Naive thymus-derived CD4-positive, alpha-beta T cell (primary cell): ENCODE results near the gene RIPK1. TPM values are rescaled to one million over a fixed set of nuclear protein-coding genes. Genes with fewer than 3 reads are reported as not detected.
A peak's percentile ranks its signal among the peaks of the same experiment; 100 is the strongest.
"Not testable (repeated sequence)": the region's sequence is repeated elsewhere in the genome, so short reads cannot be mapped to it uniquely, and the experiment has no call there.

Experiments
- ATAC-seq: fragments of 150-1000 bp; cut with Tn5 transposase; 2 replicates; pipeline ENCODE4 v1.10.0; 2021; ENCODE audit warnings: mild to moderate bottlenecking, moderate library complexity
- CTCF ChIA-PET: fragments of 350-600 bp; sonication (Branson Sonifier 250); formaldehyde crosslinking; loops from one replicate; lab custom pipeline; 2021; ENCODE audit warnings: antibody characterized with exemption; lab: Charles Lee
- POLR2A ChIA-PET: fragments of 350-600 bp; sonication (Branson Sonifier 250); formaldehyde crosslinking; loops from one replicate; lab custom pipeline; 2021; ENCODE audit warnings: antibody characterized with exemption, inconsistent platforms; lab: Charles Lee
- DNase-seq, 9 donors: peaks; one replicate each; pipeline versions ENCODE4 v3.0.0 to v3.0.0-alpha.2; 2020 to 2022; ENCODE audit warnings: mixed read lengths in 1 of 9
- H3K27ac ChIP-seq: one replicate; pipeline ENCODE4 v1.7.0; 2013; ENCODE audit warnings: mild to moderate bottlenecking, low read depth, low read length, moderate library complexity
- H3K27me3 ChIP-seq, 2 donors: one replicate each; pipeline ENCODE4 v1.7.0; 2013; ENCODE audit warnings: low read length in 2 of 2, mild to moderate bottlenecking in 2 of 2, moderate library complexity in 2 of 2; ENCODE audit not compliant: control insufficient read depth in 2 of 2, insufficient read depth in 2 of 2
- H3K36me3 ChIP-seq, 3 experiments: 1 replicate in 2 of 3; 2 replicates in 1 of 3; pipeline ENCODE4 v1.7.0; 2013; ENCODE audit warnings: low read length in 3 of 3, mild to moderate bottlenecking in 3 of 3, moderate library complexity in 1 of 3; ENCODE audit not compliant: insufficient read depth in 3 of 3, control insufficient read depth in 2 of 3
- H3K4me1 ChIP-seq, 2 donors: one replicate each; pipeline ENCODE4 v1.7.0; 2013; ENCODE audit warnings: low read length in 2 of 2, mild to moderate bottlenecking in 2 of 2, moderate library complexity in 1 of 2; ENCODE audit not compliant: control insufficient read depth in 2 of 2, insufficient read depth in 2 of 2
- H3K4me3 ChIP-seq: 2 replicates; pipeline ENCODE4 v1.7.0; 2013; ENCODE audit warnings: mild to moderate bottlenecking, low read length
- H3K9me3 ChIP-seq, 3 experiments: 1 replicate in 2 of 3; 2 replicates in 1 of 3; pipeline ENCODE4 v1.7.0; 2013; ENCODE audit warnings: low read length in 3 of 3; ENCODE audit not compliant: control insufficient read depth in 2 of 3
- H3K27ac Mint-ChIP-seq, 9 donors: one replicate each; pipeline ENCODE4 v1.8.0; 2020 to 2022; ENCODE audit warnings: mixed read lengths in 9 of 9, mild to moderate bottlenecking in 8 of 9, moderate library complexity in 5 of 9, inconsistent platforms in 2 of 9
- H3K27me3 Mint-ChIP-seq, 5 donors: one replicate each; pipeline ENCODE4 v1.8.0; 2021 to 2022; ENCODE audit warnings: mixed read lengths in 5 of 5, mild to moderate bottlenecking in 1 of 5
- H3K36me3 Mint-ChIP-seq, 5 donors: one replicate each; pipeline ENCODE4 v1.8.0; 2020 to 2022; ENCODE audit warnings: mixed read lengths in 5 of 5, mild to moderate bottlenecking in 3 of 5, inconsistent platforms in 1 of 5
- H3K4me1 Mint-ChIP-seq, 7 donors: one replicate each; pipeline ENCODE4 v1.8.0; 2020 to 2022; ENCODE audit warnings: mixed read lengths in 7 of 7, mild to moderate bottlenecking in 3 of 7, inconsistent platforms in 1 of 7
- H3K4me3 Mint-ChIP-seq, 10 donors: one replicate each; pipeline ENCODE4 v1.8.0; 2020 to 2022; ENCODE audit warnings: mild to moderate bottlenecking in 10 of 10, mixed read lengths in 10 of 10, moderate library complexity in 6 of 10, inconsistent platforms in 2 of 10
- H3K9me3 Mint-ChIP-seq, 11 donors: one replicate each; pipeline ENCODE4 v1.8.0; 2020 to 2022; ENCODE audit warnings: mixed read lengths in 11 of 11, mild to moderate bottlenecking in 4 of 11, inconsistent platforms in 1 of 11, moderate library complexity in 1 of 11
- intact Hi-C, 2 donors: fragments of 100-400 bp; cut with micrococcal nuclease; formaldehyde crosslinking; loops; one replicate each; pipeline ENCODE4 v1.15.1; 2023
- polyA plus RNA-seq, 2 donors: library from polyadenylated mRNA; unstranded; fragments of 300-500 nt; fragmentation: Illumina TruSeq; gene quantifications; one replicate each; pipeline ENCODE4 v1.2.3, GENCODE V29; 2021
- total RNA-seq, 6 experiments: library from RNA in 5 of 6; stranded (reverse) in 5 of 6; gene quantifications; 1 replicate in 5 of 6; 2 replicates in 1 of 6; pipeline ENCODE4 v1.2.3 and lab custom pipeline; 2021 to 2026

The RIPK1 gene
- total and polyA plus RNA-seq, 7 experiments from 2014 or later, result 17.1 to 34.8 (median 25.4) TPM

DNA sequence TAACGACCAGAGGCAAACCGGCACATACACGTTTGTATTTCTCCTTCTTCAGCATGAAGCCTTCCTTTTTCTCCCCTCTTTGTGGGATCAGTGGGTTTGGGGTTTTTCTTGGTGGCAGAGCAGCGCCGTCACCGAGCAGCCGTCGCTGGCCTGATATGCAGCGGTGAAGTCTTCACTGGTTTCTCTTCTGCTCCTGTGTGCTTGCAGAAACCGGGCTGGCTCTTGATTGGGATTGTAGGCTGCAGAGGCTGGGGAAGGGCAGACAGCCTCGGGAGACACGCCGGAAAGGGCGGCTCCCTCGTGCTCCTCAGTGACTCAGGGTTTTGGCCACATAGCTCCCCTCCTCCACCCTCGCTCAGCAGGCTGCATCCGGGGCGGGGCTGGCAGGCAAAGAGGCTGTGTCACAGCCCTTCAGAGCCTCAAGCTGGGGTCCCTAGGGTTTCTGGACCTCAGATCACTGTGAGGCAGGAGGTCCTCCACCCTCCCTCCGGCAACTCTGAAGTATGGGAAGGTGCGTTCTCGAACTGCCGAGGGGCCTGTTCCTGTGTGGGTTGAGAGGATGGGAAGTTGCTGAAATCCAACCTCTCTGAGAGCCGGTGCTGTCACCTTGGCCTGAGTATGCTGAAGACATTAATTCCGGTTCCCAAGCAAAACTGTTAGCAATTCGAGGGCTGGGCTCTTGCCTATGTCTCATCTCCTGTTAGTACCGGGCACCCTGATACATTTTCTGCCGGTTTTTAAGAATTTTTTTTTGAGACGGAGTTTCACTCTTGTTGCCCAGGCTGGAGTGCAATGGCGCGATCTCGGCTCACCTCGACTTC, 44.4 kb upstream of the RIPK1 start:
- peaks cover 23 to 56% (median 43%) of the 10 kb centered on the region in 7 donors for H3K4me1 Mint-ChIP-seq
- peak overlapping the region; percentile 80 to 94 (median 88) for H3K4me3 Mint-ChIP-seq
- H3K36me3 Mint-ChIP-seq, result peaks cover 0 to 31% (median 10%) of the 10 kb centered on the region in 5 donors
- DNase-seq (peak; percentile 57 to 89 (median 72)), ATAC-seq (peak; percentile 90)
- POLR2A ChIA-PET, result interaction anchor here (0.5 to 6.2 kb wide), 9 partner anchors 13 to 110 kb away, joined by 3 to 53 read pairs (median 4); partner anchors contain the start of gene NQO2
- H3K27ac Mint-ChIP-seq, result peak overlapping the region in 8 of 9 donors; percentile 58 to 98 (median 82)
- CTCF ChIA-PET, result interaction anchor here (0.8 to 1.0 kb wide), 3 partner anchors 30 to 35 kb away, joined by 3 to 4 read pairs (median 3); no protein-coding TSS in a partner anchor
- Histone ChIP-seq H3K36me3 (peaks cover 0 to 4% (median 0%) of the 10 kb centered on the region in 3 experiments), H3K27ac (peak overlapping the region; percentile 18), H3K9me3 (no peaks in the 10 kb centered on the region), H3K4me3 (peak overlapping the region; percentile 69), H3K4me1 (peaks cover 29 to 38% of the 10 kb centered on the region in 2 donors), H3K27me3 (no peaks in the 10 kb centered on the region)
- H3K27me3 Mint-ChIP-seq, result peaks cover 0 to 1% (median 0%) of the 10 kb centered on the region in 5 donors
- intact Hi-C loops, result loop anchor here (1.0 to 2.0 kb wide), 7 partner anchors 22 to 259 kb away; partner anchors contain the start of genes NQO2 (in 2 of the 2), BPHL (in 1 of the 2) and WRNIP1 (in 1 of the 2)
- peaks cover 0 to 2% (median 0%) of the 10 kb centered on the region in 11 donors for H3K9me3 Mint-ChIP-seq

DNA sequence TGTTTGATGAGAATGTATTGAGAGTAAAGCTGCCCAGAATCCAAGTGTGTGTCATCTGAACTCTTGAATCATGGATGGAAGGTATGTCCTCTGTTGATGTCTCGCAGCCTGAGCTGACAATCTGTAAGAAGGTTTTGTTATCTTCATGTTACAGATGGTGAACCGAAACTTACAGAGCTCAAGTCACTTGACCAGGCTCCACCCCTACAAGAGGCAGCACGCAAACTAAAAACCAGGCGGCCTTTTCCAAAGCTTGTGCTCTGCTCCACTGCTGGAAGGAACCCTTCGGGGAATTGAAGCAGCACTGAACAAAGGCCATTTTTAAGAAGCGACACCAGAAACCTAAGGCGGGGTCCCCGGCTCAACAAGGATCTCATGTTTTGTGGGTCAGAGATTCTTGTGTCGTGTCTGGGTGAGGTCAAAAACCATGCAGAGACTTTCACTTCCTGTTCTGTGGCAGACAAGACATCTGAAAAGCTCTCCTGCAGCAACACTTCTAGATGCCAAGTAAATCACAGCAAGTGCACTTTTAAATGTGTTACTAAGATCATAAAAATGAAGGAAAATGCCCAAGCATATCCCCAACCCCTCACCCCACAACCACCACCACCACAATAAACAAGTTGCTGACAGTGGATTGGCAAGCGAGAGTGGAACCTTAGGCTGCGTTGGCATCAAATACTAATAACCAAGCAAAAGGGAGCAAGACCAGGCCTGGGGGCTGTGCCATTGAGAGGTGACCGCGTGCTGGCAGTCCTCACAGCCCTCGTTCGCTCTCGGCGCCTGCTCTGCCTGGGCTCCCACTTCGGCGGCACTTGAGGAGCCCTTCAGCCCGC, 41.3 kb upstream of the RIPK1 start:
- H3K4me3 Mint-ChIP-seq, result peak overlapping the region; percentile 58 to 87 (median 80)
- peaks cover 29 to 38% of the 10 kb centered on the region in 2 donors for H3K4me1 ChIP-seq
- ATAC-seq (peak; percentile 56), DNase-seq (peak in 7 of 9 donors; percentile 14 to 72 (median 65))
- H3K36me3 ChIP-seq, result no peaks in the 10 kb centered on the region
- no peak overlapping the region for H3K4me3 ChIP-seq
- H3K9me3 ChIP-seq, result no peaks in the 10 kb centered on the region
- peaks cover 0 to 2% (median 0%) of the 10 kb centered on the region in 11 donors for H3K9me3 Mint-ChIP-seq
- H3K4me1 Mint-ChIP-seq, result peaks cover 23 to 63% (median 48%) of the 10 kb centered on the region in 7 donors
- intact Hi-C loops, result loop anchor here in 1 of 2 donors (1.0 kb wide), 1 partner anchor 262 kb away; the partner anchor contains the start of gene WRNIP1
- peaks cover 0 to 14% (median 0%) of the 10 kb centered on the region in 5 donors for H3K36me3 Mint-ChIP-seq
- CTCF ChIA-PET, result interaction anchor here (0.6 to 1.4 kb wide), 8 partner anchors 17 to 46 kb away, joined by 3 to 7 read pairs (median 4); no protein-coding TSS in a partner anchor
- H3K27ac ChIP-seq, result peak overlapping the region; percentile 52
- peak overlapping the region; percentile 85 to 98 (median 96) for H3K27ac Mint-ChIP-seq
- no peaks in the 10 kb centered on the region for H3K27me3 ChIP-seq
- peaks cover 0 to 24% (median 0%) of the 10 kb centered on the region in 5 donors for H3K27me3 Mint-ChIP-seq
- POLR2A ChIA-PET, result interaction anchor here (0.6 to 6.2 kb wide), 15 partner anchors 12 to 165 kb away, joined by 3 to 53 read pairs (median 5); partner anchors contain the start of genes NQO2 and RIPK1

DNA sequence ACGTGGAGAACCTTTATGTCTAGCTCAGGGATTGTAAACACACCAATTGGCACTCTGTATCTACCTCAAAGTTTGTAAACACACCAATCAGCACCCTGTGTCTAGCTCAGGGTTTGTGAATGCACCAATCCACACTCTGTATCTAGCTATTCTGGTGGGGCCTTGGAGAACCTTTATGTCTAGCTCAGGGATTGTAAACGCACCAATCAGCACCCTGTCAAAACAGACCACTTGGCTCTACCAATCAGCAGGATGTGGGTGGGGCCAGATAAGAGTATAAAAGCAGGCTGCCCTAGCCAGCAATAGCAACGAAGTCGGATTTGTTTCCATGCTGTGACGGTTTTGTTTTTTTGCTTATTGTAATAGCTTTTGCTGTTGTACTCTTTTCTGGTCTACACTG, 40.1 kb upstream of the RIPK1 start:
- peaks cover 29 to 33% of the 10 kb centered on the region in 2 donors for H3K4me1 ChIP-seq
- intact Hi-C loops, DNase-seq, H3K9me3 Mint-ChIP-seq, H3K27ac ChIP-seq, ATAC-seq, H3K4me3 ChIP-seq, H3K36me3 Mint-ChIP-seq, H3K9me3 ChIP-seq, H3K36me3 ChIP-seq, H3K27me3 ChIP-seq: not testable (repeated sequence)
- peak overlapping the region in 5 of 9 donors; percentile 48 to 77 (median 61) for H3K27ac Mint-ChIP-seq
- H3K27me3 Mint-ChIP-seq, result peaks cover 0 to 31% (median 0%) of the 10 kb centered on the region in 5 donors
- peak overlapping the region in 3 of 10 donors; percentile 7 to 21 (median 14) for H3K4me3 Mint-ChIP-seq
- ChIA-PET CTCF (interaction anchor here (1.0 kb wide), 1 partner anchor 25 kb away, joined by 3 read pairs; no protein-coding TSS in a partner anchor), POLR2A (interaction anchor here (0.6 to 1.6 kb wide), 4 partner anchors 29 to 1746 kb away, joined by 3 to 6 read pairs (median 4); partner anchors contain the start of gene NQO2)
- peaks cover 18 to 59% (median 44%) of the 10 kb centered on the region in 7 donors for H3K4me1 Mint-ChIP-seq

DNA sequence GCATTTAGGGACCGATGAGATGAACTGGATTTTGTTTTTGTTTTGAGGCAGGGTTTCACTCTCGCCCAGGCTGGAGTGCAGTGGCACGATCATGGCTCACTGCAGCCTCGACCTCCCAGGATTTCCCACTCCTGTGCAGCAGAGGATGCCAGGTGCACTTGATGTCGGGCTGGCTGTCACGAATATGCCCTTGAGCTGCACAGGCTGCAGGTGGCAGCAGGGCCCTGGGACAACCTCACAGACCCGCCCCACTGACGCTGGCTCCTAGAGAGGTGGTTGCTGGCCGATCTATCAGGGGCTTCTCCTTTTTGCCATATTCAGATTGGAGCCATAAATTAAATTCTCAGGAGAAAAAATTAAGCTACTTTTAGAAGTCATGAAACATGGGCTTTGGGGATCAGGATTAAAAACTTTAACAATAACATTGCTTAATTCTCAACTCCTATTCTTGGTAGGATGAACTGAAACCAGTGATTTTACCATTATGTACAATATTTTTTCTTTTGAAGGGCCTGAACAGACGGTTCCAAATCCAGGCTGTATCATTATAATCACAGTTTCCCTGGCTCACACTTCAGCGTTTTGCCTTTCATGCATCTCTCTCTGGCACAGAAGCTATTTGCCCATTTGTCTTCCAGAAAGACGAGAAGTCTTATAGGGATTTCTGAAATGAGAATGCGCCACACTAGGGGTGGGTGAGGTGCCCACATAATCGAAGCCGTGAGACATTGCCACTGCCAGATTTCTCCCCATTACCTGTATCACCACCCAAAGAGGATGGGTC, 36.2 kb upstream of the RIPK1 start:
- Histone ChIP-seq H3K9me3 (no peaks in the 10 kb centered on the region), H3K36me3 (no peaks in the 10 kb centered on the region), H3K4me3 (no peak overlapping the region), H3K27ac (no peak overlapping the region), H3K4me1 (peaks cover 5% of the 10 kb centered on the region in 2 donors), H3K27me3 (no peaks in the 10 kb centered on the region)
- no peak overlapping the region for H3K27ac Mint-ChIP-seq
- no peak overlapping the region for H3K4me3 Mint-ChIP-seq
- H3K36me3 Mint-ChIP-seq, result peaks cover 0 to 5% (median 0%) of the 10 kb centered on the region in 5 donors
- ATAC-seq (peak; percentile 61), DNase-seq (peak in 4 of 9 donors; percentile 18 to 43 (median 36))
- peaks cover 0 to 13% (median 0%) of the 10 kb centered on the region in 11 donors for H3K9me3 Mint-ChIP-seq
- H3K27me3 Mint-ChIP-seq, result peaks cover 0 to 47% (median 0%) of the 10 kb centered on the region in 5 donors
- POLR2A ChIA-PET, result interaction anchor here (0.7 to 2.0 kb wide), 4 partner anchors 14 to 31 kb away, joined by 3 to 12 read pairs (median 7); no protein-coding TSS in a partner anchor
- peaks cover 3 to 25% (median 14%) of the 10 kb centered on the region in 7 donors for H3K4me1 Mint-ChIP-seq
- CTCF ChIA-PET, result no interaction called here
- intact Hi-C loops, result loop anchor here in 1 of 2 donors (1.0 kb wide), 2 partner anchors 21 to 37 kb away; no protein-coding TSS in a partner anchor

GRCh38 chr6:3032986-3033385, 35.3 kb upstream of the RIPK1 start:
- no peaks in the 10 kb centered on the region for H3K27me3 ChIP-seq
- intact Hi-C loops, result loop anchor here in 1 of 2 donors (1.0 kb wide), 2 partner anchors 20 to 36 kb away; no protein-coding TSS in a partner anchor
- H3K4me3 Mint-ChIP-seq, result no peak overlapping the region
- H3K27ac ChIP-seq, result no peak overlapping the region
- peaks cover 0 to 3% (median 0%) of the 10 kb centered on the region in 5 donors for H3K36me3 Mint-ChIP-seq
- peaks cover 0 to 11% (median 0%) of the 10 kb centered on the region in 11 donors for H3K9me3 Mint-ChIP-seq
- ATAC-seq, result no peak
- ChIA-PET CTCF (no interaction called here), POLR2A (interaction anchor here (1.8 to 2.0 kb wide), 2 partner anchors 13 to 32 kb away, joined by 9 to 12 read pairs; no protein-coding TSS in a partner anchor)
- no peaks in the 10 kb centered on the region for H3K9me3 ChIP-seq
- H3K4me1 ChIP-seq, result no peaks in the 10 kb centered on the region
- peaks cover 0 to 21% (median 8%) of the 10 kb centered on the region in 7 donors for H3K4me1 Mint-ChIP-seq
- no peak for DNase-seq
- no peak overlapping the region for H3K27ac Mint-ChIP-seq
- peaks cover 0 to 56% (median 0%) of the 10 kb centered on the region in 5 donors for H3K27me3 Mint-ChIP-seq
- H3K4me3 ChIP-seq, result no peak overlapping the region
- H3K36me3 ChIP-seq, result no peaks in the 10 kb centered on the region
